NCI-H510A (cell line): ENCODE results near the gene RNF135.
"Not testable (repeated sequence)": the region's sequence is repeated elsewhere in the genome, so short reads cannot be mapped to it uniquely, and the experiment has no call there.

ENCODE experiments used
- DNase-seq: peaks from one replicate; lab custom pipeline; 2025; lab: John Stamatoyannopoulos, UW

Gene RNF135

DNA sequence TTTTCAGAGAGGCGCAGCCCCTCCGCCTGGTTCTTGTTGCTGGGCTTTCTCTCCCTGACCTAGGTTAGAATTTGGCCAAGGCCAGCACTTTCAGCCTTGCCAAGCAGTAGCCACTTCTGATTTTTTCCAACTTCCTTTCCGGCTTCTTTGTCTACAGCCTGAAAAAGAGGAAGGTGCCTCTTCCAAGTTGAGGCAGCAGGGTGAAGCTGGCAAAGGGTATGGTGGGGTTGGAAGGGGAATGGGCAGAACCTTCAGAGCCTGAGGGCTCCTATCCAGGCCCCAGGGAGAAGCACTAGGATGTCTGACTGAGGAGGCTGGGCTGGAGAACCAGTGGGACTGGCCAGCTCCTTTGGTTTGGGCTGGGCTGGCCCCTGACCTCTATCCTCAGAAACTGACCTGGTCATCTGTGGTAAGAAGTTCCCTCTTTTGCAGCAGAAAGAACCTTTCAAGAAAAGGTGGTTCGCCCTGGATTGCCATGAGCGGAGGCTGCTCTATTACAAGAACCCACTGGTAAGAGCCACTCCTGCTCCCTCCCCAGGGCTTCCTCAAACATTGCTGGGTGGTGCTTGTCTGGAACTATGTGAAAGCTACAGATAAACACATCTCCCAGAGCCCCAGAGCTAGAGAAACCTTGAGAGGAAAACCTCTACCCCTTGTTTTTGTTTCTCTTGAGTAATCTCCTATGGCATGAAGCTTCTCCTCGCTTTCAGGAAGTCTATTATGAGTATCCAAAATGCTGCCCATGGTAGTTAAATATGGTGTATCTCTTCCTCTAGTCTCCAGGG lies 16.6 kb upstream of the RNF135 start:
- DNase-seq = no peak

- no peak for DNase-seq
Measured at GRCh38 chr17:30956764-30957374, 14.0 kb upstream of the RNF135 start.

GRCh38 chr17:30957741-30958140 lies 13.1 kb upstream of the RNF135 start:
- no peak for DNase-seq

GRCh38 chr17:30958187-30958586 lies 12.7 kb upstream of the RNF135 start:
- DNase-seq = no peak

DNA sequence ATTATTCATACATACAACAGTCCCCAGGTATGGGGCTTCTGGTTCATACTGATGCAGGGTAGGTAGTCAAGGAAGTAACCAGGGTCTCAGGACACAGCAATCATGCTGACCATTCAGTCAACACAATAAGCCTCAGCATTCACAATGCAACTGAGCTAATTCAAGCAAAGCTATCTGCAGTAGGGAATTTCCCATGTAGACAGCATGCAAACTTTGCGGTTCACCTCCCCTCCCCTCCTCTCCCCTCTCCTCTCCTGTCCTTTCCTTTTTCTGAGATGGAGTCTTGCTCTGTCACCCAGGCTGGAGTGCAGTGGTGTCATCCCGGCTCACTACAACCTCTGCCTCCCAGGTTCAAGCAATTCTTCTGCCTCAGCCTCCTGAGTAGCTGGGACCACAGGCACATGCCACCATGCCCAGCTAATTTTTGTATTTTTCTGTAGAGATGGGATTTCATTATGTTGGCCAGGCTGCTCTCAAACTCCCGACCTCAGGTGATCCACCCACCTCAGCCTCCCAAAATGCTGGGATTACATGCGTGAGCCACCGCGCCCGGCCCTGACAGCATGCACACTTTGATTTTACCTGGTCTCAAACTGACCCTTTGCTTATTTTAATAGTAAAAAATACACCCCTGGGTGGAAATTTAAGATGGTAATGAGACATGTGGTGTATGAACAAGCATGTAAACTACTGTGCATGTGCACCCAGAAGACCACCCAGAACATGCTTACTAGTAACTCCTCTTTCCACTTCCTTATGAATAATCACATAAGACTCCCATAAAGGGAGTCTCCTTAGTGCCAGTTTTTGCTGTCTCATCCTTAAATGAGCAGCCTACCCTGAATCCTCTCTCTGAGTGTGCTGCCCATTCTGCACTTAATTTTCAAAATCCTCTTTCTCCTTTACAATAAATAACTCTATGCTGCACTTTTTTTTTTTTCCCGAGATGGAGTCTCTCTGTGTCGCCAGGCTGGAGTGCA lies 9.3 kb upstream of the RNF135 start:
- DNase-seq = no peak

DNA sequence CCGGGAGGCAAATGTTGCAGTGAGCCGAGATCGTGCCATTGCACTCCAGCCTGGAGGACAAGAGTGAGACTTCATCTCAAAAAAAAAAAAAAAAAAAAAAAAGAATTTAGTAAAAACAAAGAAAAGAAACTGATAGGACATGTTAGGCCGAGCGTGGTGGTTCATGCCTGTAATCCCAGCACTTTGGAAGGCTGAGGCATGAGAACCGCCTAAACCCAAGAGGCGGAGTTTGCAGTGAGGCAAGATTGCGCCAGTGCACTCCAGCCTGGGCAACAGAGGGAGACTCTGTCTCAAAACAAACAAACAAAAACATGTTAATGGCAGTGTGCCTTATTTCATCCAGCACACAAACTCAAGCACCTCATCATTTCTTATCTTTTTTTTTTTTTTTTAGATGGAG lies 6.5 kb upstream of the RNF135 start:
- DNase-seq = not testable (repeated sequence)

- DNase-seq = no peak
Measured at GRCh38 chr17:30964876-30965275, 6.0 kb upstream of the RNF135 start.

DNA sequence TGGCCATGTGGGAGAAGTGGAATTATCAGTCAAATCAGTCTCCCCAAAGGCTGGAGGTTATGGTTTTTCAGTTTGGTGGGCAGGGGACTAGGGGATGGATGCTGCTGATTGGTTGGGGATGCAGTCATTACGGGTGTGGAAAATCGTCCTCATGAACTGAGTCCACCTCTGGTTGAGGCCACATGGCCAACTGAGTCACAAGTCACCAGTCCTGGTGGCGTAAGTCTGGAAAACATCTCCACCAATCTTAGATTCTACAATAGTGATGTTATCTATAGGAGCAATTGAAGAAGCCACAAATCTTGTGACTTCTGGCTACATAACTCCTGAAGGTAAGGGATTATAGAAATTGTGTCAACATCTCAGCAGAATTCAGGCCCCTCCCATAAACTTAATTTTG lies 5.2 kb upstream of the RNF135 start:
- DNase-seq = no peak

GRCh38 chr17:30967911-30968310 lies 2.9 kb upstream of the RNF135 start:
- DNase-seq = not testable (repeated sequence)

DNA sequence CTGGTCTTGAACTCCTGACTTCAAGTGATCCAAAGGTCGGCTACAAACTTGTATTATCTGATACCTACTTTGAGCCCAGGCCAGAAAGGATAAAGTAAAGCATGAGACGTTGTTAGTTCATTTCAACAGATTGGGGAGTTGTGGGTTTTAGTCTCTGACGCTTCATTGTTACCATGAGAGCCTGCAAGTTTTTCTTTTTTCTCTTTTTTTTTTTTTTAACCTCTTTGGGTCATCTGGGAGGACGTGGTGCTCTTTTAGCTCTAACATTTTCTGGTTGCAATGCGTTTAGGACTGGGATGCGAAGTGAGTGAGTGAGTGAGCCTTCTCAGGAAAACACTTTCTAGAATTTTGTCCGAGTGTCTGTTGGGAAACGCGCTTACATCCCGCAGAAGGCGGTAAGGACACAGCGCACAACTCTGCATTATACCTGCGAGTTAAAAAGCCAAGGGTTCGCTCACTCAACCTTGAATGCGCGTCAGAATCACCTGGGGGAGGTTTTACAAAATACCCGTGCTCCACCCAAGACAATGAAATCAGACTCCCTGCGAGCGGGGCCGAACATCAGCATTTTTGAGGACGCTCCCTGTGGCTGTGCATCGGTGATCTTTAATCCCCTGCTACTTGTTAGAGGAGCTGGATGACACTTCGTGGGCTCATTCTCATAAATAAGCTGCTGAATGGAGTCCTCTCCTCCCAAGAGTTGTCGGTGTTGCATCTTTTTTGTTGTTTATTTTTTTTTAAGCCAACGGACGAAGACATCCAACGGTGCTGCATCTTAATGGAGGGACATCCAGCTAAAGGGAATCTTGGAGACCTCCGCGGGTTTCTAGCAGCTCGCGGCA lies 629 bp upstream of the RNF135 start:
- peak; percentile 30 for DNase-seq

DNA sequence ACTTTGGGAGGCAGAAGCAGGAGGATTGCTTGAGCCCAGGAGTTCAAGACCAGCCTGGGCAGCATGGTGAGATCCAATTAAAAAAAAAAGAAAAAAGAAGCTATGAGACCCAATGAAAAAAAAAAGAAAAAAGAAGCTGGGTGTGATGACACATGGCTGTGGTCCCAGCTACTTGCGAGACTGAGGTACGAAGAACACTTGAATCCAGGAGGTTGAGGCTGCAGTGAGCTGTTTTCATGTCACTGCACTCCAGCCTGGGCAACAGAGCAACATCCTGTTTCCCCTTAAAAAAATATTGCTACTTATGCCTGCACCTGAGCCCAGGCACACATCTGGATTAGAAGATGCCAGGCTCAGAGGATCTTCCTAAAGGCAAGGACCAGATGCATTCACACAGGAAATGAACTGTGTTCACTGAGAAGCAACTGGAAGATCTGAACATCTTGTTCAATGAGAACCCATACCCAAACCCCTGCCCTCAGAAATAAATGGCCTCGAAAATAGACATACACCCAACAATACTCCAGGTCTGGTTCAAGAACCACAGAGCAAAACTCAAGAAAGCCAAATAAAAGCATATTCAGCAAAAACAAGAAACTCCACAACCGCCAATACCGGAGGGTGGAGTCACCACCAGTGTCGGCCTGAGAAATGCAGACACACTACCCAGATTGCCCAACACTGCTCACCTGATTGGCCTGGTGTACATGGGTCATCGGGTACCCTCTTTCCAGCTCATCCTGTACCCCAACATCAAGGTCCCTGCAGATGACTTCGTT lies 4.4 kb downstream of the RNF135 start:
- DNase-seq = no peak

DNA sequence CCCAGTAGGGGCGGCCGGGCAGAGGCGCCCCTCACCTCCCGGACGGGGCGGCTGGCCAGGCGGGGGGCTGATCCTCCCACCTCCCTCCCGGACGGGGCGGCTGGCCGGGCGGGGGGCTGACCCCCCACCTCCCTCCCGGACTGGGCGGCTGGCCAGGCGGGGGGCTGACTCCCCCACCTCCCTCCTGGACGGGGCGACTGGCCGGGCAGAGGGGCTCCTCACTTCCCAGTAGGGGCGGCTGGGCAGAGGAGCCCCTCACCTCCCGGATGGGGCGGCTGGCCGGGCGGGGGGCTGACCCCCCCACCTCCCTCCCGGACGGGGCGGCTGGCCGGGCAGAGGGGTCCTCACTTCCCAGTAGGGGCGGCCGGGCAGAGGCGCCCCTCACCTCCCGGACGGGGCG lies 9.1 kb downstream of the RNF135 start:
- not testable (repeated sequence) for DNase-seq

- no peak for DNase-seq
Measured at GRCh38 chr17:30981531-30982519, 11.0 kb downstream of the RNF135 start.

DNA sequence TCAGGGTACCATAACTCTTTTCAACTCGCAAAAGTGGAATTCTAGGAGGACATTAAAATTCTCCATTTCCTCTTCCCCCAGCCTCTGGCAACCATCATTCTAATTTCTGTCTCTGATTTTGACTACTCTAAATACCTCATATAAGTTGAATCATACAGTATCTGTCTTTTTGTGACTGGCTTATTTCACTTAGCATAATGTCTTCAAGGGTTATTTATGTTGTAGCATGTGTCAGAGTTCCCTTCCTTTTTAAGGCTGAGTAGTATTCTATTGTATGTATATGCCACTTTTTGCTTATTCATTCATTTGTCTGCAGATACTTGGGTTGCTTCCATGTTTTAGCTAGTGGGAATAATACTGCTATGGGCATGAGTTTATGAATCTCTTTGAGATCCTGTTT lies 12.0 kb downstream of the RNF135 start:
- DNase-seq = no peak

DNA sequence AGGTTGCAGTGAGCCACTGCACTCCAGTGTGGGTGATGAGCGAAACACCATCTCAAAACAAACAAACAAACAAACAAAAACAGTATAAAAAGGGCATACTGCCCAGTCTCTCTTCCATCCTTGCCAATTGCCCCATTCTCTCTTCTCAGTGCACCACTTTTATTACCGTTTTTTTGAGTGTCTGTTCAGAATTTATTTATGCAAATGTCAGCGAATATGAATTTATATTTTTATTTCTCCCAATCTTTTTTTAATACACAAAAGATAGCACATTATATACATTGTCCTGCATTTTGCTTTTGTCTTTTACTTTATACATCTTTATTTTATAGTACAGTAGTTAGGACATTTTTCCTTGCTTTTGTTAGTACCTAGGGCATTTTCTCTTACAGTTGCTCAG lies 19.6 kb downstream of the RNF135 start:
- DNase-seq = no peak

DNA sequence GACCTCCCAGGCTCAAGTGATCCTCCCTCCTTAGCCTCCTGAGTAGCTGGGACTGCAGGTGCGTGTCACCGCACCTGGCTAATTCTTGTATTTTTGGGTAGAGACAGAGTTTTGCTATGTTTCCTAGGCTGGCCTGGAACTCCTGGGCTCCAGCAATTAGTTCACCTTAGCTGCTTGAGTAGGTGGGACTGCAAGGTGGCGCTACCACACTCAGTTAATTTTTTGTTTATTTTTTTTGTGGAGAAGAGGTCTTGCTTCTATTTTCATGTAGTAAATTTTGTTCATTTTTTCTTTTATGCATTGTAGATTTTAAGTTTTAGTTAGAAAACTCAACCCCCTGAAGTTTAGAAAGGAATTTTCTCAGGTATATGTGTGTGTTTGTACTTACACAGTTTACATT lies 21.7 kb downstream of the RNF135 start:
- no peak for DNase-seq

- no peak for DNase-seq
Measured at GRCh38 chr17:30995347-30995746, 24.5 kb downstream of the RNF135 start.

- DNase-seq = no peak
Measured at GRCh38 chr17:30996486-30996885, 25.6 kb downstream of the RNF135 start.

DNA sequence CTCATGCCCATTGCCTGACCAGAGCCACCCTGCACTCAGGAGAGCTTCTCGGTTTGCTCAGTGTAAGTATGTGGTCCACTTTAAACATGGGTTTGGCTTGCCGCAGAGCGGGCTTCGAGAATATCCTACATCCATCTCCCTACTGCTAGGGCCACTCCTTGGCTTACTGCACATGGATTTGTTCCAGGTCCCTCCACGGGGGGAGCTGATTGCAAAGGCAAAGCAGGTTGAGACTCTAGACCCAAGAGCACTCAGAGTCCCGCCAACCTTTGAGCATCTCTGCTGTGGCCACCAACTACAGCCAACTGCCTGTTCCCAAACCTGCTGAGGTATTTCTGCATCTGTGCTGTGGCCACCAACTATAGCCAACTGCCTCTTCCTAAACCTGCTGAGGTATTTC lies 26.4 kb downstream of the RNF135 start:
- no peak for DNase-seq

GRCh38 chr17:30997842-30998241 lies 27.0 kb downstream of the RNF135 start:
- no peak for DNase-seq
